Suprapubic skin (tissue), 3 donors: ENCODE measurements around the gene NR2F1-AS1.

Source experiments
- CTCF ChIP-seq, 2 donors: fragments of 200-600 bp in 1 of 2; fragments of 450-650 bp in 1 of 2; sonication (generic) in 1 of 2; IDR thresholded peaks; one replicate each; pipeline ENCODE4 v1.5.1; 2016 to 2019; ENCODE audit warnings: antibody characterized with exemption in 2 of 2, mild to moderate bottlenecking in 1 of 2, moderate library complexity in 1 of 2
- EP300 ChIP-seq: sonication (generic); formaldehyde crosslinking; IDR thresholded peaks from one replicate; pipeline ENCODE4 v1.6.1; 2017; ENCODE audit warnings: antibody characterized with exemption
- POLR2A ChIP-seq, 2 donors: fragments of 450-650 bp; IDR thresholded peaks; one replicate each; pipeline ENCODE4 v1.6.1; 2017; ENCODE audit warnings: antibody characterized with exemption in 2 of 2, mild to moderate bottlenecking in 2 of 2, moderate library complexity in 2 of 2

- no peak for TF ChIP-seq CTCF (IDR thresholded peaks at IDR 0.05)
- TF ChIP-seq EP300 = no peak
- TF ChIP-seq POLR2A (IDR thresholded peaks at IDR 0.05) = no peak
Measured at GRCh38 chr5:93421468-93421867, 159.6 kb downstream of the NR2F1-AS1 start.
